ENCODE measurements around the gene CACNA1C.

The CACNA1C gene

GRCh38 chr12:2198542-2198941 lies 145.8 kb downstream of the CACNA1C start:
- DNase-seq (ENCODE audit: low spot score) = no peak

- no peak for DNase-seq (ENCODE audit: low spot score)
These were observed 153.2 kb downstream of the CACNA1C start for GRCh38 chr12:2205996-2206395.

- no peak for DNase-seq (ENCODE audit: low spot score)
These were observed 156.2 kb downstream of the CACNA1C start for GRCh38 chr12:2208837-2209635.

- DNase-seq (ENCODE audit: low spot score) = no peak
These were observed 158.3 kb downstream of the CACNA1C start for GRCh38 chr12:2211119-2211518.

- no peak for DNase-seq (ENCODE audit: low spot score)
These were observed 159.8 kb downstream of the CACNA1C start for GRCh38 chr12:2212537-2212936.

GRCh38 chr12:2212971-2213869 lies 160.4 kb downstream of the CACNA1C start:
- peak; percentile 23 for DNase-seq (ENCODE audit: low spot score)

- DNase-seq (ENCODE audit: low spot score) = no peak
These were observed 161.6 kb downstream of the CACNA1C start for GRCh38 chr12:2214411-2214810.

GRCh38 chr12:2215709-2216560 lies 163.1 kb downstream of the CACNA1C start:
- DNase-seq (ENCODE audit: low spot score) = no peak

GRCh38 chr12:2218706-2219105 lies 165.9 kb downstream of the CACNA1C start:
- DNase-seq (ENCODE audit: low spot score) = no peak

GRCh38 chr12:2221030-2221621 lies 168.3 kb downstream of the CACNA1C start:
- DNase-seq (ENCODE audit: low spot score) = no peak

GRCh38 chr12:2222691-2223090 lies 169.9 kb downstream of the CACNA1C start:
- DNase-seq (ENCODE audit: low spot score) = no peak

- no peak for DNase-seq (ENCODE audit: low spot score)
These were observed 172.2 kb downstream of the CACNA1C start for GRCh38 chr12:2224961-2225360.

- no peak for DNase-seq (ENCODE audit: low spot score)
These were observed 172.9 kb downstream of the CACNA1C start for GRCh38 chr12:2225696-2226095.

GRCh38 chr12:2226641-2227040 lies 173.9 kb downstream of the CACNA1C start:
- no peak for DNase-seq (ENCODE audit: low spot score)

- no peak for DNase-seq (ENCODE audit: low spot score)
These were observed 174.6 kb downstream of the CACNA1C start for GRCh38 chr12:2227360-2227759.

GRCh38 chr12:2228535-2228934 lies 175.7 kb downstream of the CACNA1C start:
- no peak for DNase-seq (ENCODE audit: low spot score)

- no peak for DNase-seq (ENCODE audit: low spot score)
These were observed 177.1 kb downstream of the CACNA1C start for GRCh38 chr12:2229661-2230539.

- no peak for DNase-seq (ENCODE audit: low spot score)
These were observed 178.3 kb downstream of the CACNA1C start for GRCh38 chr12:2231011-2231595.

- DNase-seq (ENCODE audit: low spot score) = no peak
These were observed 179.2 kb downstream of the CACNA1C start for GRCh38 chr12:2231956-2232355.

- no peak for DNase-seq (ENCODE audit: low spot score)
These were observed 180.2 kb downstream of the CACNA1C start for GRCh38 chr12:2233034-2233433.

All from HuH-7 (cell line).